HG03342 (cell line): ENCODE data around the gene AGAP1.

ENCODE experiments used
- ATAC-seq: cut with Tn5 transposase; IDR thresholded peaks from one replicate; pipeline ENCODE4 v1.9.1; 2021; ENCODE audit warnings: mild to moderate bottlenecking, moderate library complexity; ENCODE audit not compliant: unreplicated experiment

AGAP1 gene

DNA sequence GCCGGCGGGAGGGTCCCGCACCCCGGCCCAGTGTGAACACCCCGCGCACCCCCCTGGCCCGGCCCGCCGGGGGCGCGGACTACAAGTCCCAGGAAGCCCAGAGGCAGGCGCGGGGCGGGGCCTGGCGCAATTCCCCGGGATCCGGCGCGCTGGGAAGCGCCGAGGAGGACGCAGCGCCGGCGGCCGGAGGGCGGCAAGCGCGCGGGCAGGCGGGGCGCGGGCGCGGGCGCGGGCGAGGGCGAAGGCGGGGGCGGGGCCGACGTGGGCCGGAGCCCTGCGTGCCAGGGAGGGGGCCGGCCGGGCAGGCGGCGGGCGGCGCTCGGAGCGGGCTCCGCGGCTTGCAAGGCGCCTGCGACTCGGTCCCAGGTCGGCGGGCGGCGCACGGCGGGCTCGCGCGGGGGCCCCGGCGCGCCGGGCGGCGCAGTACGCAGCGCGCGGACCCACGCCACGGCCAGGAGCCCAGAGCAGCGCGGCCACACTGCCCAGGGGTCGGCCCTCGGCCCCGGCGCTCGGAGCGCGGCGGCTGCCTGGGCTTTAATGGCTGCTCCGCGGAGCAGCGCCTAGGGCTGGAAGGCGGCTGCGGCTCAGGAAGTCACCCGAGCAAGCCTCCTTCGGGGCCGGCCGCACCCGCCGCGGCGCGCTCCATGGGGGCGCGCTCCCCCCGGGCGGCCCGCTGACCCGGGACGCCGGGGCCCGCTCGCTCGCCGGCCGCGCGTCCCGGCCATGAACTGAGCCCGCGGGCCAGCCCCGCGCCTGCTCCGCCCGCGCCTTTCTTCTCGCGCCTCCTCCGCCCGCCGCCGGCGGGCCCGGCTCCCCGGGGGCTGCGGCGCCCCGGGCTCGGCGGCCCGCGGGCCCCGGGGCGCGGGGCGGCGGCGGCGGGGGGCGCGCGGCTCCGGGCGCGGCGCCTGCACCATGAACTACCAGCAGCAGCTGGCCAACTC lies at the start of gene AGAP1:
Gene AGAP1, plus strand, starts transcription at position 269 of the 941 bp plus-strand sequence.
- no peak for ATAC-seq

DNA sequence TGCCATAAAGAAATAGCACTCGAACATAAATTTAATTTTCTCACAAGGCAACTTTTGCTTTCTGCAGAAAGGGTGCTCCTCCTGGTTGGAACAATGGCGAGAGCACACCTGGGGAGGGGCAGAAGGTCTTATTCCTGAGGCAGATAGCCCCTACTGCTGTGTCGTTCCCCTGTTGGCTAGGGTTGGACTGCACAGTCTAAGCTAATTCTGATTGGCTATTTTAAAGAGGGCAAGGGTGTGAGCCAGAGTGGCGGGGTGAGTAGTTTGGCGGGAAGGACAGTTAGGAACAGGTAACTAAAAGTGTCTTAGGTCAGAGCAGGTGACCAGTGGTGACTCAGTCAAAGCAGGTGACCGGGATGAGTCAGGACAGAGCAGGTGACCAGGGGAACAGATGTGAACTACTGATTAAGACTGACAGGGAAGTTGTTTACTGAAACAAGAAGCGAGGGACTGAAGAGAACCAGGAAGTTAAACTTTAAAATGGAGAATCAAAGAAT lies 49.7 kb upstream of the AGAP1 start:
- ATAC-seq = no peak

DNA sequence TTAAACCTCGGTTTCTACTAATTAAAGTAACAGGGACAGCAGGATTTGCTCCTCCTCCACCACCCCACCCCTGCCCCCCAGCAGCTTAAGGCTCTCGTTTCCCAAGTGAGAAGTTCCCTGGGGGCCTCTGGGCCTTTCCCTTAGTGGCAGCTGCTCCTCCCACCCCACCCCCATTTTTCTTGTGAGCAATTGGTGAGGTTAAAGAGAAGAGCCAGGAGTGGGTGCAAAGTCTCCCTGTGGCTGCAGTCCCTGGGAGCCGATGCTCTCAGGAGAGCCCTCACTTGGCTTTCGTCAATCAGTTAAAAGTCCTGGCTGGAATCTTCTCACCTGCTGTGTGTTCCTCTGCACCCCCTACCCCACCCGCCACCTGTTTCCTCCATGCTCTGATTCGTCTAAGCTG lies 48.7 kb upstream of the AGAP1 start:
- no peak for ATAC-seq

DNA sequence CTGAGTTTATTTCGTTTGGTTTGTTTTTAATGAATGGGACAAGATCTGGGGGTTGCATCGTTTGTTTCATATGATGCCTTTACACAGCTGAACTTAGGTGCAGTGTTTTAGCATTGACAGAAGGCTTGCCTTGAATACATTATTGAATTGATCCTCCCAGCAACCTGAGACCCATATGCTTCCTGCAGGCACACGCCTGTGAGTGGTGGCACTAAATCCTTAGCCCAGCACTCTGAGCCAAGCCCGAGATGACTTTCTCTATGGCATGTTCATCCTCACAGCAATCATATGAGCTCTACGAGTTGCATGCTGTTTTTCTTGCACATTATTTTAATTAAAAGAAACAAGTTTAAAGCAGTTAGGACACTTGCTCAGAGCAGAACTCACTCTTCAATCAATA lies 47.8 kb upstream of the AGAP1 start:
- ATAC-seq = no peak

DNA sequence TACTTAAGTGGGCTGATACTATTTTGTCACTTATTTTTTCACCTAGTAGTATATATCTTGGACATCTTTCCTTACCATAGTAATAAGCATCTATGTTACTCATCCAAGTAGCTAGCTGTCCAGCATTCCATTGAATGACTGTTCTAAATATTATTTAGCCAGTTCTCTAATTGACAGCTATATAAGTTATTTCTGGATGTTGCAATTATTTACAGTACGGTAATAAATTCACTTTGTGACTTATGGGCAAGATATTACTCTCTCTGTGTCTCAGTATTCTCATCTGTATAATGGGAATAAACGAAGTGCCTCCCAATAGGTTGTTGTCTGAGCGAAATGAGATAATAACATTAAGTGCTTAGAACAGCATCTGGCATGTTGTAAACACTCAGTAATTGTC lies 46.6 kb upstream of the AGAP1 start:
- ATAC-seq = no peak

DNA sequence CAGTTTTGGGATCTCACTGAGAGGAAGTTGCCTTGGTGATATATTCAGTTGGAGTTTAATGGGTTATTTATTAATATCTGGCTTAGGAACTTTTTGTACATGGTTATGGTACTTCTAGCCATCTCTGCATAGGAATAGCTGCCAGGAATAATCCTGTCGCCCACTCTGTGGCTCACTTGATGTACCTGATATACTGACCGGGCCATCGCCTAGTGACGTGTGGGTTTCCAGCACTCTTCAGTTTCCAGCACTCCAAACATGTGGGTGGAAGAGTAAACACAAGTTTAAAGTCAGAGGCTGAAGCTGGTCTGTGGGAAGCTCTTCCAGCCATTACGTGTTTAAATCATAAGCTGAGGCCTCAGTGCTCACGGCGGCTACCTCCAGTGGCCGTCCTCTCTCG lies 44.3 kb upstream of the AGAP1 start:
- ATAC-seq = no peak

DNA sequence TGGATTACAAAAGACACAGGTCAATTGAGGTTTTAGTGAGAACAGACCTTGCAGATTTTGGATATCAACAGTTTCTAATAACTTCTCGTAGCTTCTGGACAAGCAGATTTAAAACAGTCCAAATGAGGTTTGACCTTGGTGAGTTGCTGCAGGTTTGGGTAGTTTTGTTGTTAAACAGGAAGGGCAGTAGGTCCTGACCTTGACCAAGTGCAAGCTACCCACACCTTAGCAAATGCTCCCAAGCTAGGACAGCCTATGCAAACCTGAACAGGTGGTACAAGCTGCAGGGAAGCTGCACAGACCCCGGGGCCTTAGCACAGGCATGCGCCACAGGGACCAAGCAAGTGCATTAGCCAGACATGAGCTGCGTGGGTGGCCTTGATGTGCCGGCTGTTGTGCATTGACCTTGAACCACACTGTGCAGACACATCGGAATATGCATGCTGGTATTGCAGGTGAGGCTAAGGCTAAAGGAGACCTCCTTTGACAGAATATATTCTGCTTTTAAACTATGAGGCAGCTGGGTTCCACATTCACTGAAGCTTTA lies 40.2 kb upstream of the AGAP1 start:
- ATAC-seq = no peak

DNA sequence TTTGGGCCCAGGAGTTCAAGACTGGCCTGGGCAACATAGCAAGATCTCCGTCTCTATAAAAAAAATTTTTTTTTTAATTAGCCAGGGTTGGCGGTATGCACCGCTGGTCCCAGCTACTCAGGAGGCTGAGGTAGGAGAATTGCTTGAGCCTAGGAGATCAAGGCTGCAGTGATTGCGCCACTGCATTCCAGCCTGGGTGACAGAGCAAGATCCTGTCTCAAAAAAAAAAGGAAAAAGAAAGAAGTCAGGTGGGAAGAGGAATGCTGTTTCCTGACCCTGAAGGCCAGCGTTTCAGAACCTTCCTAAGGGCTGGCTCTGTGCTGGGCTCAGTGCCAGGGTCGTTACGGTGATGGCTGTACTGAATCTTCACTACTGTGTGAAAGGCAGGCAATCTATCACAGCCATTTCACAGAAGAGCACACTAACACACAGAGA lies 35.0 kb upstream of the AGAP1 start:
- no peak for ATAC-seq

DNA sequence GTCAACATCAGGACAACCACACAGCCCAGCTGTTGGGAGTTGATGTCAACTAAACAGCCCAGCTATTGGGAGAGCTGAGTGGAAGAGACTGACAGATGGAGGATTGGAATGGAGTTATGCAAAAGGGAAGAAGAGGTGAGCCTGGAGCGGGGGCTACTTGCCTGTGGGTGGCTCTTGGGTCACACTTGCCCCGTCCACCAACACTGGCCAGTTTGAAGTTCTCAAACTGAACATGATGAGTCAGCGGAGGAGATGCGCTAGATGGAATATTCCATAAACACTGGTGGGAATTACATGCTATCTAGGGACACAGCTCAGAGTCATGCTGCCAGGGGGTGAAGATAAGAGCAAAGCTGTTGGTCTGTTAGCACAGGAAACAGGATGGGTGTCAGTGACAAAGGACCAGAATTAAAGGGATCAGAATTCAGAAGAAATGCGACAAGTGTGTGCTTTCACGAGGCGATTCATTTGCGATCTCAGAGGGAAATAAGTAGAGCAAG lies 33.2 kb upstream of the AGAP1 start:
- ATAC-seq = no peak

DNA sequence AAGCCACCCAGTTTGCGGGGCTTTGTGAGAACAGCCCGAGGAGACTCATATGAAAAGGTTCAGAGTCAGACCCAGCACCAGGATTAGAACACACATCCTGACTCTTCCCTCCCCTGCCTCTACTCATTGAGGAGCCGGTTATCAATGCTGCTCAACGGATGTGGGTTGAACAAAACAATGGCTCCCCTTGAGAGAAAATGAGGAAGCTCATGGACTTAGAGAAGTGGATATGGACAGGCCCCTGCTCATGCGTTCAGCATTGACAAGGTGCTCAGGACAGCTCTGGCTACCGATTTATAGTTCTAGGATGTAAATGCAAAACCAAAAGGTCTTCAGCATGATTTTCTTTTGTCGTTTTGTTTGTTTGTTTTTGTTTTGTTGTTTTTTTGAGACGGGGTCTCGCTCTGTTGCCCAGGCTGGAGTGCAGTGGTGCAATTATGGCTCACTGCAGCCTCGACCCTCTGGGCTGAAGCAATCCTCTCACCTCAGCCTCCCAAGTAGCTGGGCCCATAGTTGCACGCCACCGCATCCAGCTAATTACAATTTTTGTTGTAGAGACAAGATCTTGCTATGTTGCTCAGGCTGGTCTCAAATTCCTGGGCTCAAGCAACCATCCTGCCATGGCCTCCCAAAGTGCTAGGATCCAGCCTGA lies 32.0 kb upstream of the AGAP1 start:
- ATAC-seq = no peak

DNA sequence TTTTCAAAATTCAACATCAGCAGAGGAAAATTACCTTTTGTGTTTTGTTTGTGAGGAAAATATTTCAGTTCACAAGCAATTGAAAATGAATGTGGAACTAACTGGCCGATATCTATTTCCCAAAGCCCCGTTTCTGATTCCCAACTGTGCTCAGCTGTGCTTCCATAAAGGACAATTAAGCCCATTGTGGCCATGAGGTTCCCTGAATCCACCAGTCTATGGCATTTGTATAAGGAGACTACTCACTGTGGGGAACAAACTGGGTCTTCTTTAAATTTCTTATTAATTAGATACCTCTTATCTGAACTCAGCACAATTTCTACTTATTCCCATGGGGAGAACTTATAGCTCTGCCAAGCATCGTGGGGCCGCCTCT lies 31.4 kb upstream of the AGAP1 start:
- ATAC-seq = no peak

DNA sequence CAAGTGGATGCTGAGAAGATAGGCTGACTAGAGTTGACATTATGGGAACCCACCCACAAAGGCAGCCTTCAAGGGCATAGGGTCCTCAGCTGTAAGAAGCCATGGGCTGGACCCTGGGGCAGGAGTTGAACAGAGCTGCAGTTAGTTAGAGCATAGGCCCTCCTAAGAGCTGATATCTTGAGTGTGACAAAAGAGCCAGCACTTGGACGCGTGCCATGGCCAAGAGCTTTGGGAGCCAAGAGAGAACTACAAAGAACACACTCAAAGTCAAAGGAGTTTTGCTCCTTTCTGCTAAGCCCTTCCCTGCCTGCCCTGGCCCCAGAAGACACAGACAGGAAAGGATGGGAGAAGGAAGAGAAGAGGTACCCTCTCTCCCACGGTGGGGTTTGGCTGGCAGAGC lies 29.9 kb upstream of the AGAP1 start:
- no peak for ATAC-seq

DNA sequence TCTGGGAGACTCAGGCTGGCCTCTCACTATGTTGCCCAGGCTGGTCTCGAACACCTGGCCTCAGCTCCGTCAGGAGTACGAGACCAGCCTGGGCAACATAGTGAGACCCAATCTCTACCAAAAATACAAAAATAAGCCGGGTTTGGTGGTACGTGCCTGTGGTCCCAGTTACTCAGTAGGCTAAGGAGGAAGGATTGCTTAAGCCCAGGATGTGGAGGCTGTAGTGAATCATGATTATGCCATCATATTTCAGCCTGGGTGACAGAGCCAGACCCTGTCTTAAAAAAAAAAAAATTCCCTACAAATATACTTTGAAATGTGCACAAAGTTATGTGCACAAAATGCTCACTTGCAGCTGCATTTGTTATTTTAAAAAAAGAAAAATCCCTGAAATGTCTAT lies 26.3 kb upstream of the AGAP1 start:
- no peak for ATAC-seq

DNA sequence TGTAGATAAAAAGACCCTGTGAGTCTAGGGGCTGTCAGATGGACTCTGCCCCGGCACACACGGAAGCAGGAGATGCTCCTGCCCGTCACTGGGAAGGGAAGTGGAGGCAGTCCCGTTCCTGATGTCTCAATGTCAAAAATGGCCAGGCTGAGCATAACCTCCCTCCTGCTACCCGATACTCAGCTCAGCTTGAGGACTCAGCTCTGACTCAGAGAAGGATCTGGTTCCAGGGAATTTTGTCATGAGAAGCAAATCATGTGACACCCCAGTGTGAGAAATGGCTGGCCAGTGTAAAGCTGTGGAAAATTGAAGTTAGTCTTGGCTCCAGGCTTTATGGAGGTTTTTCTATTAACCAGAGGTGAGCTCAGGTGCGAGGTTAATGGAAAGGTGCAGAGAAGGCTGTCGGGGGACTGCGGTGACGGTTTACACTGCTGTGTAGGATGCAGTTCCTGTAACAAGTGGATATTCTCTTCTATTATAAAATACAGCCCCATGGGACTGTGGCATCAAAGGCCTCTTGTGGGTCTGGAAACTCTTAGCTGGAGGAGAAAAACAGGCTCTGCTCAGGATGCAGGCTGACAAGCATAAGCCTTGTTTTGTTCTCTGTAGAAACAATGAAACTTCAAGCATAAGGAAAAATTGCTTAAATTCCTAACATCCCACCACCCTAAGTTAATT lies 24.7 kb upstream of the AGAP1 start:
- no peak for ATAC-seq

DNA sequence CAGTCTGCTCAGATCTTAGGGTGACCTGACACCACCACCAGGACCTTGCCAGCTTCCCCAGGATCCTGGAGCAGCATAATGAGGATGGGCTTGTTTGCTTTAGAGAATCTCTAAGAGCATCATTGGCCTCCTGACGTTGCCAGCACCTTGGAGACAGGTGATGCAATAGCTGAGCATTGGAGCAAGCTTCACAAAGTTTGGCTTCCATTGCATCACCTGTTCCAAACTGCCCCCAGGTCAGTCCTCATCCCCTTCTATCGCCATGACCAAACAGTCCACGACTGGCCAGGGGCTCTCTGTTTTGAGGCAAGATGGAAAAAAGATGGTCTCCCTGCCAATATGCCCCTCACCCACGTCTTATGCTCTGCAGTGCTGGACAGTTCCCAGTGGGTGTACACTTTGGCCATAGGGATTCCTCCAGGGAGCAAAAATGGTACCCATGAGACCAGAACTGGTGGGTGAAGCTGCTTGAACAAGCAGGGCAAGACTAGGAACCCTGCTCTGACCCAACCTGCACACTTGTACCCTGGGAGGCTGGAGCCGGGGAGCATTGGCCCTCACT lies 22.6 kb upstream of the AGAP1 start:
- ATAC-seq = no peak

DNA sequence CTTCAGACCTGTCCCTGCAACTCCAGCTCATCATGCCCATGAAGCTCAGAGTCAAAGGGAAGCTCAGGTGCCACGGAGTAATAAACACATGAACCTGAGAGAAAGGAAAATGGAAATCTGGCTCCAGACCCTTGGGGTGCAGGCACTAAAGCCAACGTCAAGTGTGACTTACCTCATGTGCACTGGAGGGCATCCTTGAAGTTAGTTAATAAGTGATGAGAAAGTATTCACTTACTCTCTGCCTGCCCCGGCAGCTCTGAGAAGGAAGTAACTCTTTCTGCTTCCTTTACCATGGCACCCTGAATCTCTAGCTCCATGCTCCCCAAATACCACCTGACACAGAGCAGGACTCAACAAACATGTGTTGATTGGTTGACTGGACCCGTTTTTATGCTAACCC lies 21.4 kb upstream of the AGAP1 start:
- no peak for ATAC-seq

DNA sequence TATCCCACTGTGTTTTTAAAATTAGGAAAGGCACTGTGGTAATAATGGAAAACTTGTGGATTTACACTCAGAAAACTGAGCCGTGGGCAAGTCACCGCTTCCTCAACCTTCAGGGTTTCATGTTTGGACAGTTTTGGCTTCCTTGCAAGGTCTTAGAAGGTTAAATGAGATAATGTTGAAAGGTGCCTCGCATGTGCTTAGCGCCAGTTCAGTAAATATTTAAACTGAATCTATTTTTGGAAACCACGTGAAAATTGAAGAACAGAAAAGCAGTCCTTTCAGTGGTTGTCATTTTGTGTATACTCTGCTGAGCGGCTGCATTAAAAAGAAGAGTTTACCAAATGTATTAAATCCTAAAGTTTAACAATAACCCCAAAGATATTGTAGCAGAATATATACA lies 15.2 kb upstream of the AGAP1 start:
- no peak for ATAC-seq

DNA sequence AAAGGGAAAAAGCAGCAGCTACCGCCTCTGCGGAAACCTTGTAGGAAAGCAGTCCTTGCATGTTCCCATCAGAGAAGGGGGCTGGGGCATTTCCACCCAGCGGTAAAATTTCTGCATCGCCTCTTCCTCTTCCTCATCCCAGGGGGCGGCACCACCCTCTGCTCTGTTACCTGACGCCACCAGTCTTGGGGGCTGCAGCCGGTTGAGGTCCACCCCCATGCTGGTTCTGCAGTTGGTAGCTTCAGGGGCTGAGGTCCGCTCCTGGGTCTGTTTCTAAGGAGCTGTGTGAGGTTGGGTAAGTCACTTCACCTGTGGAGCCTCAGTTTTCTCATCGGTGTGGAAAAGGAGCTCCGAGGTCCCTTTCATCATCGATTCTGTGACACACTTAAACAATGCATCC lies 14.2 kb upstream of the AGAP1 start:
- no peak for ATAC-seq

DNA sequence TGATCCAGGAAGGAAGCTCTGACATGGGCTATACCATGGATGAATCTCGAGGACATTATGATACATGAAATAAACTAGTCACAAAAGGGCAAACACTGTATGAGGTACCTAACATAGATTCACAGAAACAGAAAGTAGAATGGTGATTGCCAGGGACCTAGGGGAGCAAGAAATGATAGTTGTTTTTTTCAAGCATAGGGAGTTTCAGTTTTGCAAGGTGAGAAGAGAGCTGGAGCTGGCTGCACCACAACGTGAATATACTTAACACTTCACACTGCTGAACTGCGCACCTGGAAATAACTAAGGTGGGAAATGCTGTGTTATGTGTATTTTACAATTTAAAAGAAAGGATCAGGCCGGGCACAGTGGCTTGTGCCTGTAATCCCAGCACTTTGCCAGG lies 13.2 kb upstream of the AGAP1 start:
- no peak for ATAC-seq

DNA sequence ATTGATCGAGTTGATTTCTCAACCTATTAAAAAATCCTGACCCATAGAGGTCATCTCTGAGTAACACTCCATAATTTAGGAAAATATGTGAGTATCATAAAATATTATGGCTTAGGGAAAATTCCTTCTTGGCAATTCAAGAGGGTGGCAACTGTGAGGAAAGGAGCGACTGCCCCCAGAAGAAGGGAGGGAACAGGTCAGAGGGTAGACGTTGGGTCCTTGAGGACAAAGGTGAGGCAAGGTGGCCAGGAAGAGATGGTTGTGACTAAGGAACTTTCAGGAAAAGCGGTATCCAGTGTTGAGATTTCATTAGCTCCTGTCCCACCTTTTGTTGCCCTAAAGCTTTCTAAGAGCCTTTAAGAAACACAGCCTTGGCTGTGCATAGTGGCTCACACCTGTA lies 10.5 kb upstream of the AGAP1 start:
- no peak for ATAC-seq

DNA sequence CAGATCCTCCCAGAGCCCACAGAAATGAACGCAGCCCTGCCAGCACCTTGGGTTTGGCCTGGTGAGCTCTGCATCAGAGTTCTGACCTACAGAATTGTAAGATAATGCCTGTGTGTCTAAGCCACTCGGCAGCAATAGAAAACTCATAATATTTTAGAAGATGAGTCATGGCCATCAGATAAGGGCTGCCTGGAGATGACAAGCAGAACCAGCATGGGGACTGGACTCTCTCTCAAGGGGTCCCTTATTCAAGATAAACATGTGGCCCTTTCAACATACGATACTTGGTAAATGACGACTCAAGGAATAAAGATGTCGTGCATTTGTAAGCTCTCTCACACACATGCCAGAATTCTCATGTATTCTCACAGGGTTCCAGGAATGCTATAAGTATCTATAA lies 8.5 kb upstream of the AGAP1 start:
- no peak for ATAC-seq
